ENCODE results near the gene CYTH1.
"Not testable (repeated sequence)": the region's sequence is repeated elsewhere in the genome, so short reads cannot be mapped to it uniquely, and the experiment has no call there.

Gene CYTH1

GRCh38 chr17:78789149-78789662 is 7.1 kb upstream of the CYTH1 start:
- in situ Hi-C loops (cut with HindIII; ENCODE audit: low sequenced_read_pairs), result no loop called here

DNA sequence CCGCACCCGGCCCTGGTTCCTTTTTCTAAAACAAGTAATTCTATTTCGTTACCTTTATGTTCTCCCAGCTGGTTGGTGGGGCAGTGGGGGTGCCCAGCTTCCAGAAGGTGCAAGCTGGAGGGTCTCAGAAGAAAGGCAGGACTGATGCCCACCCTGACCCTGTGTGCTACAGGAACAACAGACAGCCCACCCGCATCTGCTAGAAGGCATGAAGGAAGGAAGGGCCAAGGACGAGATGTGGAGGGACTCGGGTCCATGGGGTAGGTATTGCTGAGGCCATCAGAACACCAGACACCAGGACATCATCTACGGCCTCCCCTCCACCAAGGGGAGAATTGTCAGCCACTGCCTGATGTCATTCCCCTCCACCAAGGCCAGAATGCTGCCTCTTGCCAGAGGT is 6.4 kb upstream of the CYTH1 start:
- in situ Hi-C loops (cut with HindIII; ENCODE audit: low sequenced_read_pairs), result no loop called here

DNA sequence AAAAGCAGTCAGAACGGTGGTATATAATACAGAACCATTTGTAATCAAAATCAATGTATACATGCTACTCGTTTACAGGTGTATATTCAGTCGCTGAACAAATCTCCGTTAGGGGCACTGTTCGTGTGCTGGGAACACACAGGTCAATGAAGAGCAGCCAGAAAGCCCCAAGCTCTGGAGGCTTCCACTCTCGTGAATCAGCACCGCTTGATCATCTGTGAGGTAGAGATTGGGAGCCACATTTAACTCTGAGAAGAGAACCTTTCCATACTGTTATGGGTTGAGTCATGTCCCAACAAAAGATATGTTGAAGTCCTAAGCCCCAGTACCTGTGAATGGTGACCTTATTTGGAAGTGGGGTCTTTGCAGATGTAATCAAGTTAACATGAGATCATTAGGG is 5.4 kb upstream of the CYTH1 start:
- in situ Hi-C loops (cut with HindIII; ENCODE audit: low sequenced_read_pairs), result no loop called here

- in situ Hi-C loops (cut with HindIII; ENCODE audit: low sequenced_read_pairs), result no loop called here
Measured at GRCh38 chr17:78785663-78786057, 3.6 kb upstream of the CYTH1 start.

- in situ Hi-C loops (cut with HindIII; ENCODE audit: low sequenced_read_pairs), result no loop called here
Measured at GRCh38 chr17:78785011-78785662, 3.1 kb upstream of the CYTH1 start.

DNA sequence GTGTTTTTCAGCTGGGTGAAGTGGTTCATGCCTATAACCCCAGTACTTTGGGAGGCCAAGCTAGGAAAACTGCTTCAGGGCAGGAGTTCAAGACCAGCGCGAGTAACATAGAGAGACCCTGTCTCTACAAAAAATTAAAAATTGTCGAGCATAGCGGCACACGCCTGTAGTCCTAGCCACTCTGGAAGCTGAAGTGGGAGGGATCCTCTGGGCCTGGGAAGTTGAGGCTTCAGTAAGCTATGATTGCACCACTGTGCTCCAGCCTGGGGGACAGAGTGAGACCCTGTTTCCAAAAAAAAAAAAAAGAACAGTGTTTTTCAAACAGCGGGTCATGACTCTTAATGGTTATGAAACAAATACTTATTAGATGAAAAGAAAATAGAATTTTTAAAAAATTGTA is 2.3 kb upstream of the CYTH1 start:
- in situ Hi-C loops (cut with HindIII; ENCODE audit: low sequenced_read_pairs), result no loop called here

- in situ Hi-C loops (cut with HindIII; ENCODE audit: low sequenced_read_pairs), result no loop called here
Measured at GRCh38 chr17:78783711-78784324, 1.7 kb upstream of the CYTH1 start.

DNA sequence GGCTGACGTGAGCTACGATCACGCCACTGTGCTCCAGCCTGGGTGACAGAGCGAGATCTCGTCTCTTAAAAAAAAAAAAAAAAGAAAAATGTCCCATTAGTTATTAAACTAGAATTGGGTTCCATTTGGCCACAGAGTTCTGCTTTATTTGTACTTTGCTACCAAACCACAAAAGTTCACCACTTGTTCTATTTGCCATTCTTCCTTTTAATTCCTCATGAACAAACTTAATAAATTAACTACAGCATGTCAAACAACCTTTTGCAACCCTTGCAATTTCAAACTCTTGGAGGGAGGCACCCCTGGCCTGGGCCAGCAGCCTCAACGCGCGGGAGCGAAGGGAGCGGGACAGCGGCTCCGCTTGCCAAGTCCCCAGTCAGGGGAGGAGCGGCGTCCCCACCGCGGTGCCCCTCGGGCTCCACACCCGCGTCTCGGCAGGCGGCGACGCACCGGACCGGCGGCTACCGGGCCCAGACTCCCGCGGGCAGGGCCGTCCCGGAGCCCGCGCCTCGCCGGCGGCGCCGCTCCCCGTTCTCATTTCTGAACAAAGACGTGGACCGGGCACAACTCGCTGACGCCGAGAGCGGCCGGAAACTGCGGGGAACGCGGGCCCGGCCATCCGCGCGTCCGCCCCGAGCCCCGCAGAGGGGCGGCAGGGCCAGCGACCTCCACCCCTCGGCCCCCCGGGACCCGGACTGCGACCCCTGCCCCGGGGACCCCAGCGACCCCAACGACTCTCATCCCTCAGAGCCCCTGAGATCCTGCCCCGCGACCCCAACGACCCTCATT is 775 bp downstream of the CYTH1 start:
- in situ Hi-C loops (cut with HindIII; ENCODE audit: low sequenced_read_pairs), result no loop called here

DNA sequence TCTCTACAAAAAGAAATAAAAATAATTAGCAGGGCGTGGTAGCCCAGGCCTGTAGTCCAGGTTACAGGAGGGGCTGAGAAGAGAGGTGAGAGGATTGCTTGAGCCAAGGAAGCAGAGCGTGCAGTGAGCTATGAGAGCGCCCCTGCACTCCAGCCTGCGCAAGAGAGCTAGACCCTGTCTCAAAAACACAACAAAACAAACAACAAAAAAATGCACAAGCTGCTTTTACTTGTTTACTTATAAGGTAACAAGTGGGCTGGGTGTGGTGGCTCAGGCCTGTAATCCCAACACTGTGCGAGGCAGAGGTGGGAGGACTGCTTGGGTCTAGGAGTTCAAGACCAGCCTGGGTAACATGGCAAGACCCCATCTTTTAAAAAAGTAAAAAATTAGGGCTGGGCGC is 1.7 kb downstream of the CYTH1 start:
- in situ Hi-C loops (cut with HindIII; ENCODE audit: low sequenced_read_pairs), result no loop called here

- in situ Hi-C loops (cut with HindIII; ENCODE audit: low sequenced_read_pairs), result no loop called here
Measured at GRCh38 chr17:78779850-78780249, 2.2 kb downstream of the CYTH1 start.

- in situ Hi-C loops (cut with HindIII; ENCODE audit: low sequenced_read_pairs), result not testable (repeated sequence)
Measured at GRCh38 chr17:78779286-78779651, 2.8 kb downstream of the CYTH1 start.

DNA sequence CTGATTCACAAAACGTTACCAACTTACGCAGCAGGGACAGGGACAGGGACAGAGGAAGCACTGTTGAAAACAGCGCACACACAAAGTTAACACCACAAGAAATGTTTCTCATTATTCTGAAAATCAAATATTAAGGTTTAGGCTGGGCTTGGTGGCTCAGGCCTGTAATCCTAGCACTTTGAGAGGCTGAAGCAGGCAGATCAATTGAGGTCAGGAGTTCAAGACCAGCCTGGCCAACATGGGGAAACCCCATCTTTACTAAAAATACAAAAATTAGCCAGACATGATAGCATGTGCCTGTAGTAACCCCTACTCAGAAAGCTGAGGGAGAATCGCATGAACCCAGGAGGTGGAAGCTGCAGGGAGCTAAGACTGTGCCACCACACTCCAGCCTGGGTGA is 4.2 kb downstream of the CYTH1 start:
- in situ Hi-C loops (cut with HindIII; ENCODE audit: low sequenced_read_pairs), result no loop called here

DNA sequence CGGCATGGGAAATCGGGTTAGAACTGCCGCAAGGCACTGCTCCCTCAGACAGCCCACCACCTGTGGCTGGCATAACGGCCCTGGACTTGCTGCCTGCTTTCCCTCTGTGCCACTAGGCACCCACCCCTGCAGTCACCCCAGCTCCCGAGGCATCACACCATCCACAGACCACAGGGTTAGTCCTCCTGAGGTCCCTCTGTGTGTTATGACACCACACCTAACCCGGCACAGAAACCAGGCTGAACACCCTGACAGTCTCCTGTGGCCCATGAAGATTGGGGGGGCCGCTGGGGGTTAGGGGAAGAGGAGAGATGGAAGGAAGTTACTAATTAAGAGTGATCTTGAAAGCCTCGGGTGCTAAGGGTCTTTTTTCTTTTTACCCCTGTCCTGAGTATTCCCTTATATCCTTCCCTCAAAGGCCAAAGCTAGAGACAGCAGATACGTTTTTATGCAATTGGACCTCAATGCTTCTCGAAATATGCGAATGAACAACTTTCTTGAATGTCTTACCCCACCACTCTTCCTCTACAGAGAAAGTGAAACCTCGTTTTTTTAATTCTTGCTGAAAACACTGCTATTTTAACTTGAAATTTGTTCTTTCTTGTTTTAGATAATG is 7.0 kb downstream of the CYTH1 start:
- in situ Hi-C loops (cut with HindIII; ENCODE audit: low sequenced_read_pairs), result no loop called here

DNA sequence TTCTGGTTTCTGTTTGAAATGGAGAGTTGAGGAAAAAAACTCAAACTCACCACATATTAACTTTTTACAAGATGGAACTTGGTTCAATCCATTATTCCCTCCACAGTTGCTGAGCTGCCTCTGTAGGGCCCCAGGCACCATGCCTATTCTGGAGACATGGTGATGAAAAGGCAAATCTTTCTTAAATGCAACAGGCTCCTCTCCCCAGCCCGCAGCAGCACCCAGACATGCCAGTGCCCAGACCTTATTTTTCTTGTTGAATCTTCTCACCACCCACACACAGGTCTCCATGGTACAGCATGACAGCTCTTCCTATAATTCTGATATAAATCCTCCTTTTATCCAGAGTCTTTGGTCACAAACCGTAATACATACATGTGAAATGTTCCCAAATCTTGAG is 7.6 kb downstream of the CYTH1 start:
- in situ Hi-C loops (cut with HindIII; ENCODE audit: low sequenced_read_pairs), result no loop called here

DNA sequence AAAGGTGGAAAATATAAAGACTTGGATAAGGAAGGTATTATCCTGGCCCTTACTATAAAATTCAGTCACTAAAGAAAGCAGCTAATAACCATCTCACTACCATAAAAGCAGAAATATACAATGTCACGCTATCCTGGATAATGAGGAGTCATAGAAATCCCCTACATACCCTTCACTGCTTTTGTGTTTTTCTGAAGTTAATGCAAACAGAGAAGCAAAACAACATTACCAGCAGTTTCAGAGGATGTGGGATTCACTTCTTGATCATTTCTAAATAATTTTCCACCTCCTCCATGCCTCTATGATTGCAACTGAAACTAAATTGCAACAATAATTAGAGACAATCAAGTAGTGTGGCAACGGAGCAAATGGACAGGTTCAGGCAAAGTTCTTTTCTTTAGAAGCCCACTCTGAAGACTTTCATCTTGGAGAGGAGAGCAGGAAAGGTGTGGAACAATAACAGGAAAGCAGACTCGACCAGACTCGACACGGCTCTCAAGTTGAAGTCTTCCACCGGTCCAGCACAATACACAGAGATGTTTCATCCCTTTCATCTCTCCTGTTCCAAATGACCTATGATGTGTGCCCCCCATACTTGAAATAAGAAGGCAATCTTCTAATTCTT is 10.2 kb downstream of the CYTH1 start:
- in situ Hi-C loops (cut with HindIII; ENCODE audit: low sequenced_read_pairs), result no loop called here

DNA sequence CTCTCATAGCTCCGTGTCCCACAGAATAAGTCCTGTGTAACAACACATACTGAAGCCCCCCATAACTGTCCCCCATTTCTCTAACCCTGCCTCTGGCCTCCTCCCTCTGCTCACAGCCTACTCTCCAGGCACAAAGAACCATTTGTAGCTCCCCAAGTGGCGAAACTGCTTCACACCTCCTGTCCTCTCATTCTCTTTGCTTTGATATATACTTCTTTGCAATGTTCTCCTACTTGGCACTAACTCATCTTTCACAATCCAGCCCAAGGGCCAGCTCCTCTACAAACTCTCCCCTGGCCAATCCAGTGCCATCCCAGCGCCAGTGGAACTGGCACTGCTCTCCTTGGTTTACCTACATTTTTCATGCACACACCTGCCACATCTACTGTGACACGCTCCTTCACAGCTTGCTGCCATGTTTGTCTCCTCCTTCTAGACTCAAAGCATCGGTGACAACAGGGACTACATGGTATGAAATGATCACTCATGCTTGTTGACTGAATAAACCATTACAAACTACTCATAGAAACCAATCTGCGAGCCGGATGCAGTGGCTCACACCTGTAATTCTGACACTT is 12.8 kb downstream of the CYTH1 start:
- in situ Hi-C loops (cut with HindIII; ENCODE audit: low sequenced_read_pairs), result no loop called here

- in situ Hi-C loops (cut with HindIII; ENCODE audit: low sequenced_read_pairs), result no loop called here
Measured at GRCh38 chr17:78767806-78768205, 14.3 kb downstream of the CYTH1 start.

GRCh38 chr17:78766743-78767294 is 15.3 kb downstream of the CYTH1 start:
- in situ Hi-C loops (cut with HindIII; ENCODE audit: low sequenced_read_pairs), result no loop called here

DNA sequence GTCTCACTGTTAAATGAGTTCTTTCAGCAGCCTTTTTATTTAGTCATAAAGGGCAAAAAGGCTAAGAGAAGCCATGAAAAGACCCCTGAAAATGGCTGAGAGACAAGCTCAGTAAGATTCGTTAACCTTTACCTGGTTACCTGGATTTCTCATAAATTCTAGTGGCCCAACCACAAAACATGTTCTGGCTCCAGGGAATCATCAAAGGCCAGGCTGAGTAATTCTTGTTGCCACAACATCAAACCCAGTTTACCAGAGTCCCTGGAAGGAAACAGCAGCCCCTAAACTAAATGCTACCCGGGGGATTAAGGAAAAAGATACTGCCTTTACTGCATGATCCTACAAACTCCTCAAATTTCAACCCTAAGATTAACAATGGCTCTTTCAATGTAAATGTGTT is 15.8 kb downstream of the CYTH1 start:
- in situ Hi-C loops (cut with HindIII; ENCODE audit: low sequenced_read_pairs), result no loop called here

DNA sequence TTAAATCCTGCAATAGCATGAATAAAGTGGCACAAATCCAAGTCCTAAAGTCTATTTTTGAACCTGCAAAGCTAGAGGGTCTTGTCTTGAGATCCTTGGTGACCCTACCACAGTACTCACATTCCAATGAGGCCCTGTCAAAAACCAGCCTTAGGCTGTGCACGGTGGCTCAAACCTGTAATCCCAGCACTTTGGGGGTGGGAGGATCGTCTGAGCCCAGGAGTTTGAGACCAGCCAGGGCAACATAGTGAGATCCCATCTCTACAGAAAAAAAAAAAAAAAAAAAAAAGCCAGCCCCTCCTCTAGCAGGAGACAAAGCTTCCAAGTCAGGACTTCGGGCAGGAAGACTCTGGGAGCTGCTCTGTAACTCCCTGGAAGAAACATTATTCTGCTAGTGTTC is 16.3 kb downstream of the CYTH1 start:
- in situ Hi-C loops (cut with HindIII; ENCODE audit: low sequenced_read_pairs), result no loop called here

- in situ Hi-C loops (cut with HindIII; ENCODE audit: low sequenced_read_pairs), result no loop called here
Measured at GRCh38 chr17:78764871-78765270, 17.2 kb downstream of the CYTH1 start.
